ENCODE results near the gene SERF1B.
"Not testable (repeated sequence)": the region's sequence is repeated elsewhere in the genome, so short reads cannot be mapped to it uniquely, and the experiment has no call there.

Gene SERF1B
- 0.50 to 1.6 (median 1.1) reads per million in 9 experiments for total RNA-seq

GRCh38 chr5:70025106-70025844 is at the start of gene SERF1B:
Gene SERF1B, plus strand, starts transcription at chr5:70025251. Its CDS starts 201 bp downstream, at chr5:70025452.
- not testable (repeated sequence) for H3K4me1 Mint-ChIP-seq (ENCODE audit: low read depth in 2 of 2); H3K9me3 Mint-ChIP-seq; DNase-seq

DNA sequence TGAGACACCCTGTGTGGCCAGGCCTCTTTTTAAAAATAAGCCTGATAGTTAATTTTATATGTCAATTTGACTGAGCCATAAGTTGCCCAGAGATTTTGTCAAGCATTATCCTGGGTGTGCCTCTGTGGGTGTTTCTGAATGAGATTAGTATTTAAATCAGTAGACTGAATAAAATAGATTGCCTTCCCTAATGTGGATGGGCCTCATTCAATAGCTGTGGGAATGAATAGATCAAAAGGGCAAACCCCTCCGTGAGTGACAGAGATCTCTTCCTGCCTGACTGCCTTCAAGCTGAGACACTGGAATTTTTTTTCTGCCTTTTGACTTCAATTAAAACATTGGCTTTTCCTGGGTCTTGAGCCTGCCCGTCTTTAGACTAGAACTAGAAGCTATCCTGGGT is 33.3 kb upstream of the SERF1B start:
- H3K4me1 Mint-ChIP-seq (ENCODE audit: low read depth in 2 of 2); H3K27me3 Mint-ChIP-seq; DNase-seq; H3K27ac Mint-ChIP-seq; H3K36me3 Mint-ChIP-seq (ENCODE audit: insufficient read depth); ATAC-seq (replicated peaks); H3K4me3 Mint-ChIP-seq; H3K9me3 Mint-ChIP-seq: not testable (repeated sequence)

More at GRCh38 chr5:70025106-70025844, at the start of gene SERF1B:
- H3K36me3 Mint-ChIP-seq (ENCODE audit: insufficient read depth); H3K27me3 Mint-ChIP-seq; H3K27ac Mint-ChIP-seq; H3K4me3 Mint-ChIP-seq: not testable (repeated sequence)
- peak; percentile 87 for ATAC-seq (replicated peaks)

GRCh38 chr5:69995535-69995934 is 29.5 kb upstream of the SERF1B start:
- not testable (repeated sequence) for H3K9me3 Mint-ChIP-seq; ATAC-seq (replicated peaks); H3K27me3 Mint-ChIP-seq; H3K4me3 Mint-ChIP-seq; H3K36me3 Mint-ChIP-seq (ENCODE audit: insufficient read depth); H3K27ac Mint-ChIP-seq; DNase-seq; H3K4me1 Mint-ChIP-seq (ENCODE audit: low read depth in 2 of 2)

- DNase-seq; H3K9me3 Mint-ChIP-seq; ATAC-seq (replicated peaks); H3K36me3 Mint-ChIP-seq (ENCODE audit: insufficient read depth); H3K4me3 Mint-ChIP-seq; H3K27me3 Mint-ChIP-seq; H3K27ac Mint-ChIP-seq; H3K4me1 Mint-ChIP-seq (ENCODE audit: low read depth in 2 of 2): not testable (repeated sequence)
These were observed 4.4 kb upstream of the SERF1B start for GRCh38 chr5:70020660-70021059.

- not testable (repeated sequence) for H3K27ac Mint-ChIP-seq; DNase-seq; H3K36me3 Mint-ChIP-seq (ENCODE audit: insufficient read depth); H3K4me3 Mint-ChIP-seq; H3K4me1 Mint-ChIP-seq (ENCODE audit: low read depth in 2 of 2); H3K9me3 Mint-ChIP-seq; H3K27me3 Mint-ChIP-seq
- peak; percentile 14 for ATAC-seq (replicated peaks)
These were observed 744 bp downstream of the SERF1B start for GRCh38 chr5:70025845-70026145.

GRCh38 chr5:70031204-70031603 is 6.2 kb downstream of the SERF1B start:
- H3K4me1 Mint-ChIP-seq (ENCODE audit: low read depth in 2 of 2); DNase-seq; H3K27me3 Mint-ChIP-seq; ATAC-seq (replicated peaks); H3K36me3 Mint-ChIP-seq (ENCODE audit: insufficient read depth); H3K4me3 Mint-ChIP-seq; H3K9me3 Mint-ChIP-seq; H3K27ac Mint-ChIP-seq: not testable (repeated sequence)

DNA sequence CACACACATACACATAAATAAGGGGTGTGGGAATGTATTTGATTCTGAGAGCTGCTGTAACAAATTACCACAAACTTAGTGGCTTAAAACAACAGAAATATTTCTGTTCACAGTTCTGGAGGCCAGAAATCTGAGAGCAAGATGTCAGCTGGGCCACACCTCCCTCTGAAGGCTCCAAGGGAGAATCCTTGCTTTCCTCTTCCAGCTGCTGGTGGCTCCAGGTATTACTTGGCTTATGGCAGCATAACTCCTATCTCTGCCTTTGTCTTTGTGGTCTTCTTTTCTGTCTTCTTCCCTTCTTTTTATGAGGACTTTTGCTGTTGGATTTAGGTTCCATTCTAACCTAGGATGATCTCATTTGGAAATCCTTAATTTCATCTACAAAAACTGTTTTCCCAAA is 16.4 kb downstream of the SERF1B start:
- H3K27me3 Mint-ChIP-seq; H3K4me1 Mint-ChIP-seq (ENCODE audit: low read depth in 2 of 2); H3K9me3 Mint-ChIP-seq; ATAC-seq (replicated peaks); H3K36me3 Mint-ChIP-seq (ENCODE audit: insufficient read depth); H3K27ac Mint-ChIP-seq; H3K4me3 Mint-ChIP-seq; DNase-seq: not testable (repeated sequence)

DNA sequence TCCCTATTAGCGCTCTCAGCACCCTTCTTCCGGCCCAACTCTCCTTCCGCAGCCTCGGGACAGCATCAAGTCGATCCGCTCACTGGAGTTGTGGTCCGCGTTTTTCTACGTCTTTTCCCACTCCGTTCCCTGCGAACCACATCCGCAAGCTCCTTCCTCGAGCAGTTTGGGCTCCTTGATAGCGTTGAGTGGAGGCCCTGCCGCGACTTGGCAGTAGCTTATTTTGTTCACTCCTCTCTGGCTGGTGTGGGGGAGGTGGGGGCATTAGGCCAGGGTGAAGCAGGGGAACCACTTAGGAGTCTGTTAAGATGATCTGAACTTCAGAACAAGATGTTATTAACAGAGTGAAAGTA is 24.7 kb downstream of the SERF1B start:
- peak; percentile 53 for ATAC-seq (replicated peaks)
- not testable (repeated sequence) for DNase-seq; H3K9me3 Mint-ChIP-seq; H3K36me3 Mint-ChIP-seq (ENCODE audit: insufficient read depth); H3K4me3 Mint-ChIP-seq; H3K4me1 Mint-ChIP-seq (ENCODE audit: low read depth in 2 of 2); H3K27ac Mint-ChIP-seq; H3K27me3 Mint-ChIP-seq

GRCh38 chr5:70056289-70056942 is 31.4 kb downstream of the SERF1B start:
- H3K27me3 Mint-ChIP-seq; ATAC-seq (replicated peaks); H3K4me3 Mint-ChIP-seq; H3K4me1 Mint-ChIP-seq (ENCODE audit: low read depth in 2 of 2); H3K9me3 Mint-ChIP-seq; DNase-seq; H3K27ac Mint-ChIP-seq; H3K36me3 Mint-ChIP-seq (ENCODE audit: insufficient read depth): not testable (repeated sequence)

DNA sequence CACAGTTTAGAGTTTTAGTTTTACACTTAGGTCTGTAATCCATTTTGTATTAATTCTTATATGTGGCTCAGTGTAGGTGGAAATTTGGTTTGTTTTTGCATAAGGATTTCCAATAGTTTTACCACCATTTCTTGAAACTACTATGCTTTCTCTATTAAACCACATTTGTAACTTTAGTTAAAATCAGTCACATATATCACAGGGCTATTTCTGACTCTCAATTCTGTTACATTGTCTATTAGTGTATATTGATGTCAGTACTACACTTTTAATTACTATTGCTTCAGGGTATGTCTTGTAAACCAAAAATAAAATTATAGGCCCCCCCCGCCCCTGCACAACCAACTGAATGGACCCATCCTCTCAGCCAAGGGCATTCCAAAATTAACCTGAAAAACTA is 32.1 kb downstream of the SERF1B start:
- not testable (repeated sequence) for ATAC-seq (replicated peaks); H3K27me3 Mint-ChIP-seq; H3K27ac Mint-ChIP-seq; DNase-seq; H3K36me3 Mint-ChIP-seq (ENCODE audit: insufficient read depth); H3K4me1 Mint-ChIP-seq (ENCODE audit: low read depth in 2 of 2); H3K9me3 Mint-ChIP-seq; H3K4me3 Mint-ChIP-seq

DNA sequence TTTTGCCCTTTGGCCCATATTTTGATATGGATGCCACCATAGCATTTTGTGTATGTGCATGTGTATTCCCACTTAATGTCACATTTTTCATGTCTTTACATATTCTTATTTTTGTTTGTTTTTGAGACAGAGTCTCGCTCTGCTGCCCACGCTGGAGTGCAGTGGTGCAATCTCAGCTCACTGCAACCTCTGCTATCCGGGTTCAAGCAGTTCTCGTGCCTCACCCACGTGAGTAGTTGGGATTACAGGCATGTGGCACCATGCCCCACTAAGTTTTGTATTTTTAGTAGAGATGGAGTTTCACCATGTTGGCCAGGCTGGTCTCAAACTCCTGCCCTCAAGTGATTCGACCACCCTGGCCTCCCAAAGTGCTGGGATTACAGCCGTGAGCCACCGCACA is 52.6 kb downstream of the SERF1B start:
- H3K9me3 Mint-ChIP-seq; DNase-seq; H3K27me3 Mint-ChIP-seq; H3K4me3 Mint-ChIP-seq; H3K27ac Mint-ChIP-seq; ATAC-seq (replicated peaks); H3K36me3 Mint-ChIP-seq (ENCODE audit: insufficient read depth); H3K4me1 Mint-ChIP-seq (ENCODE audit: low read depth in 2 of 2): not testable (repeated sequence)

DNA sequence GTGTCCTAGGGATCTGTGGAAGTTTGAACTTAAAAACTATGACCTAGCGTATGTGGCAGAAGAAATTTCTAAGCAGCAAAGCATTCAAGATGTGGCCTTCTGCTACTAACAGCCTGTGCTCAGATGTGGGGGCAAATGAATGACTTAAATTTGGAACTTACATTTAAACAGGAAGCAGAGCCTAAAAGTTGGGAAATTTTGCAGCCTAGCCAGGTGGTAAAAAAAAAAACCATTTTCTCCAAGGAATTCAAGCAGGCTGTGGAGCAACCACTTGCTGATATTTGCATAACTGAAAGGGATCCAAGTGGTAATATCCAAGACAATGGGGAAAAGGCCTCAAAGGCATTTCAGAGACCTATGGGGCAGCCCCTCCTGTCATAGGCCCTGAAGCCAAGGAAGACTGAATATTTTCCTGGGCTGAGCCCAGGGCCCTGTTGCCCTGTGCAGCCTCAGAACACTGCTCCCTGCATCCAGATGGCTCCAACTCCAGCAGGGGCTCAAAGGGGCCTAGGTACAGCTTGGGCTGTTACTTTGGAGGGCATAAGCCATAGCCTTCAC is 63.9 kb downstream of the SERF1B start:
- DNase-seq; H3K9me3 Mint-ChIP-seq; H3K27me3 Mint-ChIP-seq; H3K27ac Mint-ChIP-seq; H3K4me1 Mint-ChIP-seq (ENCODE audit: low read depth in 2 of 2); H3K36me3 Mint-ChIP-seq (ENCODE audit: insufficient read depth); ATAC-seq (replicated peaks); H3K4me3 Mint-ChIP-seq: not testable (repeated sequence)

DNA sequence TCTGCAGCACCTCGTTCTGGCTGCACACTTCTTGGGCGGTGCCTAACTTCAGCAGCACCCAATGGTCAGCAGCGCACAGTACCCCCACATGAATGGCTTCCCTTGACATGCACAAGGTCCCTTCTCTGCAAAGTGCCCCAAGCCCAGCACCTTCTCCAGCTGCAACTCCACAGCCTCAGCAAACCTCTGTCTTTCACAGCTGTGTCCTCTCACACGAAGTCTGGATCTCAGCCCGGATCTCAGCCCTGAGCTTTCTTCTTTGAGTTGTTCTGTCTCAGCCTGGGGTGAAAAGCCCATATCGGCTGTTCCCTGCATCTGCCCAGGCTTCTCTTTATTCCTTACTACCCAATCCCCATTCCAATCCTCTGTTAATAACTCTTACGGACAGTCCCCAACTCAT is 66.7 kb downstream of the SERF1B start:
- not testable (repeated sequence) for H3K4me1 Mint-ChIP-seq (ENCODE audit: low read depth in 2 of 2); H3K4me3 Mint-ChIP-seq; H3K9me3 Mint-ChIP-seq; H3K27ac Mint-ChIP-seq; ATAC-seq (replicated peaks); DNase-seq; H3K27me3 Mint-ChIP-seq; H3K36me3 Mint-ChIP-seq (ENCODE audit: insufficient read depth)

Data from effector memory CD8-positive, alpha-beta T cell (primary cell).